Mesenchymal stem cell (in vitro differentiated cells and primary cell): ENCODE results near the gene EXD2.
"Not testable (repeated sequence)": the region's sequence is repeated elsewhere in the genome, so short reads cannot be mapped to it uniquely, and the experiment has no call there.

ENCODE experiments used
- DNase-seq: peaks from one replicate; pipeline ENCODE4 v3.0.0-alpha.2; 2013
- H2AFZ ChIP-seq: one replicate; pipeline ENCODE4 v1.6.1; 2013; ENCODE audit warnings: low read depth, mild to moderate bottlenecking, control low read depth, inconsistent platforms, low read length, moderate library complexity
- H2AK5ac ChIP-seq: 2 replicates; pipeline ENCODE4 v1.6.1; 2013; ENCODE audit warnings: low read length, moderate library complexity, mild to moderate bottlenecking, inconsistent platforms; ENCODE audit not compliant: severe bottlenecking
- H2BK120ac ChIP-seq: one replicate; pipeline ENCODE4 v1.6.1; 2013; ENCODE audit warnings: low read depth, mild to moderate bottlenecking, inconsistent platforms, low read length, moderate library complexity
- H2BK12ac ChIP-seq, 2 experiments: one replicate each; pipeline ENCODE4 v1.6.1; 2013; ENCODE audit warnings: inconsistent platforms in 2 of 2, low read length in 2 of 2, mild to moderate bottlenecking in 2 of 2, moderate library complexity in 2 of 2, control low read depth in 1 of 2
- H2BK15ac ChIP-seq: one replicate; pipeline ENCODE4 v1.6.1; 2013; ENCODE audit warnings: mild to moderate bottlenecking, low read depth, inconsistent platforms; ENCODE audit not compliant: poor library complexity, severe bottlenecking
- H2BK5ac ChIP-seq: 2 replicates; pipeline ENCODE4 v1.6.1; 2013; ENCODE audit warnings: low read depth, mild to moderate bottlenecking, low read length, control low read depth, inconsistent platforms; ENCODE audit not compliant: poor library complexity, severe bottlenecking
- H3K14ac ChIP-seq, 2 experiments: one replicate each; pipeline ENCODE4 v1.6.1; 2013; ENCODE audit warnings: inconsistent platforms in 2 of 2, low read length in 2 of 2, control low read depth in 1 of 2, mild to moderate bottlenecking in 1 of 2, moderate library complexity in 1 of 2
- H3K18ac ChIP-seq, 2 experiments: one replicate each; pipeline ENCODE4 v1.6.1; 2013; ENCODE audit warnings: inconsistent platforms in 2 of 2, low read length in 2 of 2, control low read depth in 1 of 2, low read depth in 1 of 2, mild to moderate bottlenecking in 1 of 2
- H3K23ac ChIP-seq, 2 experiments: one replicate each; pipeline ENCODE4 v1.6.1; 2013; ENCODE audit warnings: inconsistent platforms in 2 of 2, low read length in 2 of 2, mild to moderate bottlenecking in 2 of 2, moderate library complexity in 2 of 2, control low read depth in 1 of 2
- H3K27ac ChIP-seq: 2 replicates; pipeline ENCODE4 v1.5.1; 2013; ENCODE audit warnings: mild to moderate bottlenecking, moderate library complexity, low read length, control low read depth, inconsistent platforms; ENCODE audit not compliant: poor library complexity, severe bottlenecking
- H3K27me3 ChIP-seq, 2 experiments: 2 replicates each; pipeline versions ENCODE4 v1.6.1 to v1.7.0; 2013; ENCODE audit warnings: low read length in 2 of 2, mild to moderate bottlenecking in 2 of 2, moderate library complexity in 2 of 2, control low read depth in 1 of 2, inconsistent platforms in 1 of 2; ENCODE audit not compliant: control insufficient read depth in 1 of 2, insufficient read depth in 1 of 2
- H3K36me3 ChIP-seq, 2 experiments: 2 replicates each; pipeline versions ENCODE4 v1.6.1 to v1.7.0; 2013; ENCODE audit warnings: low read length in 2 of 2, control low read depth in 1 of 2, inconsistent platforms in 1 of 2, low read depth in 1 of 2, mild to moderate bottlenecking in 1 of 2; ENCODE audit not compliant: insufficient read depth in 2 of 2, control insufficient read depth in 1 of 2
- H3K4ac ChIP-seq, 2 experiments: one replicate each; pipeline ENCODE4 v1.6.1; 2013; ENCODE audit warnings: inconsistent platforms in 2 of 2, low read length in 2 of 2, mild to moderate bottlenecking in 2 of 2, moderate library complexity in 2 of 2, control low read depth in 1 of 2, low read depth in 1 of 2
- H3K4me1 ChIP-seq: 2 replicates; pipeline ENCODE4 v1.6.1; 2013; ENCODE audit warnings: low read depth, low read length, control low read depth; ENCODE audit not compliant: control insufficient read depth, insufficient read depth
- H3K4me2 ChIP-seq: 2 replicates; pipeline ENCODE4 v1.6.1; 2013; ENCODE audit warnings: low read length, mild to moderate bottlenecking, inconsistent platforms; ENCODE audit not compliant: poor library complexity, severe bottlenecking
- H3K4me3 ChIP-seq, 2 experiments: 2 replicates each; pipeline versions ENCODE4 v1.5.1 to v1.7.0; 2013; ENCODE audit warnings: low read length in 2 of 2, mild to moderate bottlenecking in 2 of 2, control low read depth in 1 of 2, low read depth in 1 of 2; ENCODE audit not compliant: insufficient read depth in 1 of 2
- H3K79me1 ChIP-seq: replicated peaks from 2 replicates; pipeline ENCODE4 v1.6.1; 2013; ENCODE audit warnings: mild to moderate bottlenecking, control low read depth, low read length, inconsistent platforms; ENCODE audit not compliant: poor library complexity, severe bottlenecking
- H3K9ac ChIP-seq: 2 replicates; pipeline ENCODE4 v1.7.0; 2013; ENCODE audit warnings: mild to moderate bottlenecking, low read length, moderate library complexity
- H3K9me3 ChIP-seq: 2 replicates; pipeline ENCODE4 v1.7.0; 2013; ENCODE audit warnings: mild to moderate bottlenecking, low read length; ENCODE audit not compliant: control insufficient read depth
- H4K8ac ChIP-seq: one replicate; pipeline ENCODE4 v1.6.1; 2013; ENCODE audit warnings: inconsistent platforms, mild to moderate bottlenecking, low read length, moderate library complexity
- H4K91ac ChIP-seq: one replicate; pipeline ENCODE4 v1.6.1; 2013; ENCODE audit warnings: mild to moderate bottlenecking, low read length, inconsistent platforms
- WGBS: methylation state at CpG from one replicate; pipeline ENCODE4 v1.1.7; 2013; ENCODE audit warnings: mixed read lengths; 5-methylcytosine and 5-hydroxymethylcytosine counted together

The EXD2 gene

GRCh38 chr14:69275331-69275730, 84.0 kb downstream of the EXD2 start:
- Histone ChIP-seq H3K14ac (no peak overlapping the region), H3K9ac (no peak overlapping the region), H3K4ac (no peak overlapping the region), H2AK5ac (no peak overlapping the region), H2BK15ac (no peak overlapping the region), H3K9me3 (no peaks in the 10 kb centered on the region), H2AFZ (no peak overlapping the region), H3K4me2 (no peak overlapping the region), H3K79me1 (no peaks in the 10 kb centered on the region), H3K4me1 (peaks cover 4% of the 10 kb centered on the region), H2BK120ac (no peak overlapping the region), H2BK12ac (no peak overlapping the region), H2BK5ac (no peak overlapping the region), H3K27ac (no peak overlapping the region), H3K36me3 (no peaks in the 10 kb centered on the region), H3K23ac (no peak overlapping the region), H4K8ac (no peak overlapping the region), H4K91ac (no peak overlapping the region), H3K4me3 (no peak overlapping the region), H3K18ac (no peak overlapping the region), H3K27me3 (peaks cover 0 to 30% of the 10 kb centered on the region in 2 experiments)
- 100% methylated on average over 2 of the region's 2 CpGs for WGBS
- no peak for DNase-seq

- not testable (repeated sequence) for H2AK5ac ChIP-seq, H2BK15ac ChIP-seq, H3K4me2 ChIP-seq, H3K4me3 ChIP-seq, H3K36me3 ChIP-seq, H2BK120ac ChIP-seq, H3K9ac ChIP-seq, H3K23ac ChIP-seq, H4K8ac ChIP-seq, H4K91ac ChIP-seq, H3K18ac ChIP-seq, H3K4me1 ChIP-seq, H3K14ac ChIP-seq, H3K9me3 ChIP-seq, H2AFZ ChIP-seq, H2BK5ac ChIP-seq, H2BK12ac ChIP-seq, H3K4ac ChIP-seq, H3K79me1 ChIP-seq, DNase-seq, H3K27ac ChIP-seq
- no CpG with 5 or more reads among the region's 3 CpGs for WGBS
- peaks cover 0 to 42% of the 10 kb centered on the region in 2 experiments for H3K27me3 ChIP-seq
These were observed 86.1 kb downstream of the EXD2 start for GRCh38 chr14:69277356-69277755.

- H2AFZ ChIP-seq: no peak overlapping the region
- no peak overlapping the region for H2BK5ac ChIP-seq
- H2BK15ac ChIP-seq: no peak overlapping the region
- H3K79me1 ChIP-seq: no peaks in the 10 kb centered on the region
- no peak overlapping the region for H3K18ac ChIP-seq
- DNase-seq: no peak
- H3K14ac ChIP-seq: no peak overlapping the region
- peaks cover 0 to 31% of the 10 kb centered on the region in 2 experiments for H3K27me3 ChIP-seq
- no peak overlapping the region for H3K4me2 ChIP-seq
- no peak overlapping the region for H3K9ac ChIP-seq
- no peak overlapping the region for H2BK120ac ChIP-seq
- H3K36me3 ChIP-seq: no peaks in the 10 kb centered on the region
- 93% methylated on average over 9 of the region's 9 CpGs for WGBS
- no peak overlapping the region for H3K23ac ChIP-seq
- no peak overlapping the region for H3K4me3 ChIP-seq
- H3K27ac ChIP-seq: no peak overlapping the region
- H2BK12ac ChIP-seq: no peak overlapping the region
- no peak overlapping the region for H4K8ac ChIP-seq
- H3K4ac ChIP-seq: no peak overlapping the region
- no peaks in the 10 kb centered on the region for H3K4me1 ChIP-seq
- H2AK5ac ChIP-seq: no peak overlapping the region
- no peaks in the 10 kb centered on the region for H3K9me3 ChIP-seq
- H4K91ac ChIP-seq: no peak overlapping the region
These were observed 89.5 kb downstream of the EXD2 start for GRCh38 chr14:69280746-69281291.

- H3K27ac ChIP-seq: no peak overlapping the region
- H2AK5ac ChIP-seq: no peak overlapping the region
- H4K8ac ChIP-seq: no peak overlapping the region
- no peak overlapping the region for H3K23ac ChIP-seq
- H3K14ac ChIP-seq: no peak overlapping the region
- no peak overlapping the region for H3K9ac ChIP-seq
- H3K4me1 ChIP-seq: no peaks in the 10 kb centered on the region
- H2BK15ac ChIP-seq: no peak overlapping the region
- no peak overlapping the region for H3K4me2 ChIP-seq
- H3K4me3 ChIP-seq: no peak overlapping the region
- 80% methylated on average over 10 of the region's 10 CpGs for WGBS
- no peaks in the 10 kb centered on the region for H3K9me3 ChIP-seq
- H2BK5ac ChIP-seq: no peak overlapping the region
- H2AFZ ChIP-seq: no peak overlapping the region
- H3K18ac ChIP-seq: no peak overlapping the region
- H3K4ac ChIP-seq: no peak overlapping the region
- H3K27me3 ChIP-seq: peaks cover 0 to 31% of the 10 kb centered on the region in 2 experiments
- H3K79me1 ChIP-seq: no peaks in the 10 kb centered on the region
- H2BK120ac ChIP-seq: no peak overlapping the region
- H3K36me3 ChIP-seq: no peaks in the 10 kb centered on the region
- no peak overlapping the region for H2BK12ac ChIP-seq
- H4K91ac ChIP-seq: no peak overlapping the region
- DNase-seq: no peak
These were observed 90.3 kb downstream of the EXD2 start for GRCh38 chr14:69281450-69282169.
